Keratinocyte (primary cell): Measurements from ENCODE around the gene CHML. TPM values are rescaled to one million over a fixed set of nuclear protein-coding genes. Genes with fewer than 3 reads are reported as not detected.

Experiments used
- DNase-seq: peaks from one replicate; pipeline ENCODE4 v3.0.0-alpha.2; 2011; ENCODE audit warnings: low read depth, missing footprints, low spot score
- FAIRE-seq: peaks from 2 replicates; lab custom pipeline; 2011; peaks lifted over from hg19 to GRCh38; lab: Jason Lieb, UNC
- H2AFZ ChIP-seq: 2 replicates; pipeline ENCODE4 v1.6.0; 2012; ENCODE audit warnings: low read length, control low read depth, inconsistent platforms; ENCODE audit not compliant: control insufficient read depth
- H3K27ac ChIP-seq: 2 replicates; pipeline ENCODE4 v1.5.1; 2011; ENCODE audit warnings: low read length; ENCODE audit not compliant: control insufficient read depth, insufficient read depth
- H3K27me3 ChIP-seq: 3 replicates; pipeline ENCODE4 v1.6.0; 2011; ENCODE audit warnings: low read length; ENCODE audit not compliant: control insufficient read depth, insufficient read depth; ENCODE audit errors: extremely low read depth
- H3K36me3 ChIP-seq, 2 experiments: 2 replicates in 1 of 2; 3 replicates in 1 of 2; pipeline ENCODE4 v1.5.1; 2011; ENCODE audit warnings: low read length in 2 of 2, mild to moderate bottlenecking in 1 of 2; ENCODE audit not compliant: control insufficient read depth in 2 of 2, insufficient read depth in 2 of 2; ENCODE audit errors: extremely low read depth in 1 of 2
- H3K4me1 ChIP-seq: 3 replicates; pipeline ENCODE4 v1.5.1; 2011; ENCODE audit warnings: low read length; ENCODE audit not compliant: control insufficient read depth, insufficient read depth; ENCODE audit errors: extremely low read depth
- H3K4me2 ChIP-seq: 3 replicates; pipeline ENCODE4 v1.6.0; 2011; ENCODE audit warnings: low read depth, low read length; ENCODE audit not compliant: control insufficient read depth, insufficient read depth; ENCODE audit errors: extremely low read depth
- H3K4me3 ChIP-seq, 3 experiments: fragments of 200-600 bp in 1 of 3; sonication (generic) in 1 of 3; 2 replicates in 2 of 3; 3 replicates in 1 of 3; pipeline ENCODE4 v1.5.1; 2011 to 2016; ENCODE audit warnings: low read length in 3 of 3, mild to moderate bottlenecking in 3 of 3, control low read depth in 2 of 3, inconsistent platforms in 1 of 3, low read depth in 1 of 3, mixed read lengths in 1 of 3, mixed run types in 1 of 3, moderate library complexity in 1 of 3; ENCODE audit not compliant: control insufficient read depth in 2 of 3, insufficient read depth in 2 of 3; ENCODE audit errors: extremely low read depth in 1 of 3
- H3K79me2 ChIP-seq: 2 replicates; pipeline ENCODE4 v1.6.0; 2012; ENCODE audit warnings: low read length; ENCODE audit not compliant: control insufficient read depth, insufficient read depth
- H3K9ac ChIP-seq: 3 replicates; pipeline ENCODE4 v1.6.0; 2011; ENCODE audit warnings: low read length; ENCODE audit not compliant: control insufficient read depth, insufficient read depth; ENCODE audit errors: extremely low read depth
- H3K9me1 ChIP-seq: 3 replicates; pipeline ENCODE4 v1.6.0; 2011; ENCODE audit warnings: low read length; ENCODE audit not compliant: control insufficient read depth, insufficient read depth; ENCODE audit errors: extremely low read depth
- H3K9me3 ChIP-seq: 2 replicates; pipeline ENCODE4 v1.5.1; 2012; ENCODE audit warnings: low read depth, low read length; ENCODE audit not compliant: control insufficient read depth
- H4K20me1 ChIP-seq: 3 replicates; pipeline ENCODE4 v1.6.0; 2011; ENCODE audit warnings: low read length; ENCODE audit not compliant: control insufficient read depth, insufficient read depth; ENCODE audit errors: extremely low read depth
- CTCF ChIP-seq, 3 experiments: IDR thresholded peaks in 1 of 3; conservative IDR thresholded peaks in 1 of 3; optimal IDR thresholded peaks in 1 of 3; 2 replicates in 2 of 3; 3 replicates in 1 of 3; pipeline versions ENCODE3 to v1.5.1; 2011; ENCODE audit warnings: low read length in 3 of 3, mild to moderate bottlenecking in 3 of 3, moderate library complexity in 2 of 3, control low read depth in 1 of 3, inconsistent platforms in 1 of 3; ENCODE audit not compliant: insufficient read depth in 2 of 3; ENCODE audit errors: extremely low read depth in 1 of 3
- EZH2 ChIP-seq: IDR thresholded peaks from one replicate; pipeline ENCODE4 v1.6.1; 2012; ENCODE audit warnings: inconsistent platforms, mild to moderate bottlenecking, low read length, moderate library complexity
- dilution Hi-C: fragments of 300-500 bp; cut with MboI; formaldehyde crosslinking; loops from one replicate; pipeline ENCODE4 v1.7.0; 2020; ENCODE audit warnings: low sequenced_read_pairs; ENCODE audit not compliant: extremely low pct_ligation_motif_present
- polyA plus RNA-seq, 5 experiments: library from polyadenylated mRNA; depleted of rRNA in 3 of 5; stranded (reverse) in 3 of 5; stranded (forward) in 1 of 5; unstranded in 1 of 5; fragments of >200 nt; gene quantifications; 1 replicate in 1 of 5; 2 replicates in 3 of 5; 3 replicates in 1 of 5; pipeline versions ENCODE4 v1.2.1 to v1.2.3, GENCODE V29; 2011 to 2012; ENCODE audit warnings: missing spikeins in 2 of 5, low read depth in 1 of 5, low replicate concordance in 1 of 5

The CHML gene
- polyA plus RNA-seq, 1 donor (not counting 4 experiments of a cell fraction or from before 2014, with no cell fraction given), result 8.3 TPM

GRCh38 chr1:241679961-241680360 lies 39.8 kb upstream of the CHML start:
- no peaks in the 10 kb centered on the region for H3K36me3 ChIP-seq
- no peaks in the 10 kb centered on the region for H4K20me1 ChIP-seq
- no peak overlapping the region for H3K9ac ChIP-seq
- TF ChIP-seq EZH2 (no peak), CTCF (optimal IDR thresholded peaks at IDR 0.05 in 1 of 3, IDR thresholded peaks at IDR 0.05 in 1 of 3, conservative IDR thresholded peaks at IDR 0.05 in 1 of 3; ENCODE audit: extremely low read depth in 1 of 3, insufficient read depth in 2 of 3, low read length in 3 of 3) (no peak)
- H3K27ac ChIP-seq, result no peak overlapping the region
- H3K9me3 ChIP-seq, result no peaks in the 10 kb centered on the region
- H3K27me3 ChIP-seq, result no peaks in the 10 kb centered on the region
- dilution Hi-C loops, result no loop called here
- no peak overlapping the region for H2AFZ ChIP-seq
- no peak overlapping the region for H3K4me3 ChIP-seq
- no peaks in the 10 kb centered on the region for H3K9me1 ChIP-seq
- H3K4me1 ChIP-seq, result no peaks in the 10 kb centered on the region
- DNase-seq (no peak), FAIRE-seq (no peak)
- no peaks in the 10 kb centered on the region for H3K79me2 ChIP-seq
- no peak overlapping the region for H3K4me2 ChIP-seq

GRCh38 chr1:241679404-241679803 lies 39.2 kb upstream of the CHML start:
- FAIRE-seq, result peak; percentile 41
- TF ChIP-seq CTCF (optimal IDR thresholded peaks at IDR 0.05 in 1 of 3, IDR thresholded peaks at IDR 0.05 in 1 of 3, conservative IDR thresholded peaks at IDR 0.05 in 1 of 3; ENCODE audit: extremely low read depth in 1 of 3, insufficient read depth in 2 of 3, low read length in 3 of 3) (no peak), EZH2 (no peak)
- dilution Hi-C loops, result no loop called here

More at GRCh38 chr1:241679404-241679803, 39.2 kb upstream of the CHML start:
- DNase-seq, result no peak
- no peaks in the 10 kb centered on the region for H3K36me3 ChIP-seq
- H3K27me3 ChIP-seq, result no peaks in the 10 kb centered on the region
- H3K4me1 ChIP-seq, result no peaks in the 10 kb centered on the region
- H4K20me1 ChIP-seq, result no peaks in the 10 kb centered on the region
- no peak overlapping the region for H3K4me2 ChIP-seq
- H3K9me3 ChIP-seq, result no peaks in the 10 kb centered on the region
- no peak overlapping the region for H3K27ac ChIP-seq
- H3K79me2 ChIP-seq, result no peaks in the 10 kb centered on the region
- H2AFZ ChIP-seq, result no peak overlapping the region
- H3K4me3 ChIP-seq, result no peak overlapping the region
- H3K9ac ChIP-seq, result no peak overlapping the region
- no peaks in the 10 kb centered on the region for H3K9me1 ChIP-seq
